ENCODE measurements around the gene KCNJ16. TPM values are rescaled to one million over a fixed set of nuclear protein-coding genes. Genes with fewer than 3 reads are reported as not detected.

The KCNJ16 gene
- total and polyA plus RNA-seq, 4 donors, result 0.35 to 4.0 (median 1.3) TPM

DNA sequence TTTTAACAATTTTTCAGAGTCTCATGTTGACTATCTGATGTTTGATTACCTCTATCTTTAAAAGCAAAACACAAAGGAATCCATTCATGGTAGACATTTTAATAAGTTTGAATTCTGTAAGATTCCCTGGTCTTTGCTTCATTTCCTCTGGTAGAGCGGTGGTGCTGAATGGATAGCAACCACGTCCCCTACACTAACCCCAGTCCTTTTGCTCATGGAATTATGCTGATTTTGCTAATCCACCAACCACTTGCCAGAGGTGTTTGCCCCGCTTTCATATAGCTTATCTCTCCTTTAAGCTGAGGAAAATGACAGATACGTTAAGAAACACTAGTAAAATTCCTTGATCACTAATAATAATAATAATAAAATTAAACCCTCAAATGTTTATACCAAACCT lies 9.5 kb downstream of the KCNJ16 start:
- TF ChIP-seq, protein P1, sequence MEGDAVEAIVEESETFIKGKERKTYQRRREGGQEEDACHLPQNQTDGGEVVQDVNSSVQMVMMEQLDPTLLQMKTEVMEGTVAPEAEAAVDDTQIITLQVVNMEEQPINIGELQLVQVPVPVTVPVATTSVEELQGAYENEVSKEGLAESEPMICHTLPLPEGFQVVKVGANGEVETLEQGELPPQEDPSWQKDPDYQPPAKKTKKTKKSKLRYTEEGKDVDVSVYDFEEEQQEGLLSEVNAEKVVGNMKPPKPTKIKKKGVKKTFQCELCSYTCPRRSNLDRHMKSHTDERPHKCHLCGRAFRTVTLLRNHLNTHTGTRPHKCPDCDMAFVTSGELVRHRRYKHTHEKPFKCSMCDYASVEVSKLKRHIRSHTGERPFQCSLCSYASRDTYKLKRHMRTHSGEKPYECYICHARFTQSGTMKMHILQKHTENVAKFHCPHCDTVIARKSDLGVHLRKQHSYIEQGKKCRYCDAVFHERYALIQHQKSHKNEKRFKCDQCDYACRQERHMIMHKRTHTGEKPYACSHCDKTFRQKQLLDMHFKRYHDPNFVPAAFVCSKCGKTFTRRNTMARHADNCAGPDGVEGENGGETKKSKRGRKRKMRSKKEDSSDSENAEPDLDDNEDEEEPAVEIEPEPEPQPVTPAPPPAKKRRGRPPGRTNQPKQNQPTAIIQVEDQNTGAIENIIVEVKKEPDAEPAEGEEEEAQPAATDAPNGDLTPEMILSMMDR (IDR thresholded peaks at IDR 0.05; ENCODE audit: control extremely low read depth, extremely low read depth), result no peak
- no peaks in the 10 kb centered on the region for H3K27me3 ChIP-seq (ENCODE audit: control insufficient read depth in 3 of 3, insufficient read depth in 3 of 3, low read length in 2 of 3)
- no peaks in the 10 kb centered on the region for H3K9me3 ChIP-seq (ENCODE audit: control insufficient read depth in 4 of 4, insufficient read depth in 3 of 4, low read length in 3 of 4)
- ATAC-seq (ENCODE audit: insufficient read depth, low FRiP score) (no peak), DNase-seq (peak in 1 of 3 donors; percentile 49)
- no peaks in the 10 kb centered on the region for H3K36me3 ChIP-seq (ENCODE audit: control insufficient read depth in 4 of 4, insufficient read depth in 4 of 4, low read length in 4 of 4)
- peaks cover 0 to 5% (median 0%) of the 10 kb centered on the region in 5 donors for H3K4me1 ChIP-seq (ENCODE audit: control insufficient read depth in 5 of 5, insufficient read depth in 5 of 5, low read length in 5 of 5)
- WGBS, 2 donors, result 71 to 83% methylated on average over 4 of the region's 4 CpGs
- no peak overlapping the region for H3K27ac ChIP-seq (ENCODE audit: low read depth in 1 of 2, low read length in 1 of 2)
- H3K9ac ChIP-seq (ENCODE audit: insufficient read depth in 1 of 2, low read length in 2 of 2), result no peak overlapping the region
- H3K4me3 ChIP-seq, result no peak overlapping the region

- no peaks in the 10 kb centered on the region for H3K9me3 ChIP-seq (ENCODE audit: control insufficient read depth in 4 of 4, insufficient read depth in 3 of 4, low read length in 3 of 4)
- no peak for ATAC-seq (ENCODE audit: insufficient read depth, low FRiP score)
- peaks cover 0 to 8% (median 0%) of the 10 kb centered on the region in 5 donors for H3K4me1 ChIP-seq (ENCODE audit: control insufficient read depth in 5 of 5, insufficient read depth in 5 of 5, low read length in 5 of 5)
- 59 to 72% methylated on average over 2 of the region's 2 CpGs for WGBS, 2 donors
- no peaks in the 10 kb centered on the region for H3K27me3 ChIP-seq (ENCODE audit: control insufficient read depth in 3 of 3, insufficient read depth in 3 of 3, low read length in 2 of 3)
- H3K36me3 ChIP-seq (ENCODE audit: control insufficient read depth in 4 of 4, insufficient read depth in 4 of 4, low read length in 4 of 4), result no peaks in the 10 kb centered on the region
- peak in 2 of 3 donors; percentile 39 to 60 for DNase-seq
- TF ChIP-seq, protein P1 (IDR thresholded peaks at IDR 0.05; ENCODE audit: control extremely low read depth, extremely low read depth), result no peak
- no peak overlapping the region for H3K4me3 ChIP-seq
- no peak overlapping the region for H3K27ac ChIP-seq (ENCODE audit: low read depth in 1 of 2, low read length in 1 of 2)
- H3K9ac ChIP-seq (ENCODE audit: insufficient read depth in 1 of 2, low read length in 2 of 2), result no peak overlapping the region
Measured at GRCh38 chr17:70086516-70086915, 11.5 kb downstream of the KCNJ16 start.

GRCh38 chr17:70089513-70090148 lies 14.6 kb downstream of the KCNJ16 start:
- H3K36me3 ChIP-seq (ENCODE audit: control insufficient read depth in 4 of 4, insufficient read depth in 4 of 4, low read length in 4 of 4), result no peaks in the 10 kb centered on the region
- TF ChIP-seq, protein P1 (IDR thresholded peaks at IDR 0.05; ENCODE audit: control extremely low read depth, extremely low read depth), result no peak
- H3K27ac ChIP-seq (ENCODE audit: low read depth in 1 of 2, low read length in 1 of 2), result no peak overlapping the region
- no peak overlapping the region for H3K9ac ChIP-seq (ENCODE audit: insufficient read depth in 1 of 2, low read length in 2 of 2)
- ATAC-seq (ENCODE audit: insufficient read depth, low FRiP score), result no peak
- H3K4me3 ChIP-seq, result no peak overlapping the region
- no peaks in the 10 kb centered on the region for H3K27me3 ChIP-seq (ENCODE audit: control insufficient read depth in 3 of 3, insufficient read depth in 3 of 3, low read length in 2 of 3)
- no peaks in the 10 kb centered on the region for H3K9me3 ChIP-seq (ENCODE audit: control insufficient read depth in 4 of 4, insufficient read depth in 3 of 4, low read length in 3 of 4)
- DNase-seq, result peak in 1 of 3 donors; percentile 32
- 52 to 69% methylated on average over 5 of the region's 5 CpGs for WGBS, 2 donors
- H3K4me1 ChIP-seq (ENCODE audit: control insufficient read depth in 5 of 5, insufficient read depth in 5 of 5, low read length in 5 of 5), result peaks cover 0 to 13% (median 0%) of the 10 kb centered on the region in 5 donors

Data from lung (tissue), 12 donors.